Erythroblast (primary cell): ENCODE data around the gene PTGFR.

ENCODE experiments used
- GATA1 ChIP-seq: IDR thresholded peaks from 2 replicates; pipeline ENCODE4 v1.6.1; 2011; ENCODE audit warnings: low read depth, mild to moderate bottlenecking, control low read depth, low read length, moderate library complexity
- POLR2A ChIP-seq: IDR thresholded peaks from 2 replicates; pipeline ENCODE4 v1.6.1; 2011; ENCODE audit warnings: mild to moderate bottlenecking, low read length

DNA sequence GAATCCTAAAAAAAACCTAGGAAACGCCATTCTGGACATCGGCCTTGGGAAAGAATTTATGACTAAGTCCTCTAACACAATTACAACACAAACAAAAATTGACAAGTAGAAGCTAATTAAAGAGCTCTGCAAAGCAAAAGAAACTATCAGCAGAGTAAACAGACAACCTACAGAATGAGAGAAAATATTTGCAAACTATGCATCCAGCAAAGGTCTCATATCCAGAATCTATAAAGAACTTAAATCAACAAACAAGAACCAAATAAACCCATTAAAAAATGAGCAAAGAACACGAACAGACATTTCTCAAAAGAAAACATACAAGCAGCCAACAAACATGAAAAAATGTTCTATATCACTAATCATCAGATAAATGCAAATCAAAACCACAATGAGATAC, 58.6 kb downstream of the PTGFR start:
- TF ChIP-seq POLR2A (no peak), GATA1 (no peak)
